Neural cell (in vitro differentiated cells): ENCODE measurements around the gene TRAF2. TPM values are rescaled to one million over a fixed set of nuclear protein-coding genes. Genes with fewer than 3 reads are reported as not detected.

Experiments
- H2AFZ ChIP-seq: fragments of 200-600, 300-800 bp; sonication (generic), shearing (Covaris generic); 2 replicates; pipeline ENCODE4 v1.6.0; 2014; ENCODE audit warnings: low read depth, mild to moderate bottlenecking, antibody characterized with exemption, low read length, moderate library complexity
- H3F3A ChIP-seq: fragments of 200-600 bp; shearing (Covaris generic); 2 replicates; pipeline ENCODE4 v1.6.1; 2016; ENCODE audit warnings: mild to moderate bottlenecking, moderate library complexity, mixed read lengths, antibody characterized with exemption, low read length; ENCODE audit not compliant: insufficient read depth, poor library complexity, severe bottlenecking
- H3K27ac ChIP-seq: fragments of 200-600, 300-800 bp; sonication (generic), shearing (Covaris generic); 2 replicates; pipeline ENCODE4 v1.5.1; 2014; ENCODE audit warnings: mild to moderate bottlenecking, low read length, moderate library complexity
- H3K27me3 ChIP-seq: fragments of 300-800, 200-600 bp; sonication (generic), shearing (Covaris generic); 2 replicates; pipeline ENCODE4 v1.6.0; 2014; ENCODE audit warnings: mild to moderate bottlenecking, low read depth, low read length, moderate library complexity; ENCODE audit not compliant: insufficient read depth
- H3K36me3 ChIP-seq: fragments of 300-800, 200-600 bp; sonication (generic), shearing (Covaris generic); 2 replicates; pipeline ENCODE4 v1.5.1; 2014; ENCODE audit warnings: mild to moderate bottlenecking, antibody characterized with exemption, low read length, moderate library complexity; ENCODE audit not compliant: insufficient read depth
- H3K4me2 ChIP-seq: fragments of 300-800, 200-600 bp; sonication (generic), shearing (Covaris generic); 2 replicates; pipeline ENCODE4 v1.6.0; 2014; ENCODE audit warnings: mild to moderate bottlenecking, low read length
- H3K4me3 ChIP-seq: fragments of 300-800, 200-600 bp; sonication (generic), shearing (Covaris generic); 2 replicates; pipeline ENCODE4 v1.5.1; 2014; ENCODE audit warnings: mild to moderate bottlenecking, low read length, moderate library complexity
- H3K79me2 ChIP-seq: fragments of 200-600 bp; shearing (Covaris generic); replicated peaks from 2 replicates; pipeline ENCODE4 v1.6.0; 2014; ENCODE audit warnings: mild to moderate bottlenecking, low read length, moderate library complexity; ENCODE audit not compliant: insufficient read depth
- H3K9ac ChIP-seq: fragments of 300-800, 200-600 bp; sonication (generic), shearing (Covaris generic); 2 replicates; pipeline ENCODE4 v1.6.1; 2016; ENCODE audit warnings: mild to moderate bottlenecking, low read length, mixed read lengths
- H3K9me2 ChIP-seq: fragments of 200-600 bp; shearing (Covaris generic); 2 replicates; pipeline ENCODE4 v1.6.1; 2016; ENCODE audit warnings: mild to moderate bottlenecking, low read length, mixed read lengths; ENCODE audit not compliant: insufficient read depth
- H3K9me3 ChIP-seq: fragments of 200-600, 300-800 bp; sonication (generic), shearing (Covaris generic); 2 replicates; pipeline ENCODE4 v1.6.1; 2016; ENCODE audit warnings: mild to moderate bottlenecking, mixed run types, low read length, moderate library complexity, mixed read lengths
- H4K20me1 ChIP-seq: fragments of 200-600 bp; shearing (Covaris generic); 2 replicates; pipeline ENCODE4 v1.6.1; 2016; ENCODE audit warnings: mild to moderate bottlenecking, mixed run types; ENCODE audit not compliant: insufficient read depth
- EP300 ChIP-seq: fragments of 450-650 bp; conservative IDR thresholded peaks from 2 replicates; pipeline ENCODE4 v1.6.1; 2014; ENCODE audit warnings: antibody characterized with exemption, mild to moderate bottlenecking, moderate library complexity; ENCODE audit not compliant: poor library complexity, severe bottlenecking
- EZH2 ChIP-seq: fragments of 200-600, 300-800 bp; shearing (Covaris generic), sonication (generic); IDR thresholded peaks from 2 replicates; pipeline ENCODE4 v1.6.1; 2014; ENCODE audit warnings: antibody characterized with exemption, low read length, borderline replicate concordance, mild to moderate bottlenecking; ENCODE audit not compliant: insufficient read depth, poor library complexity, severe bottlenecking
- MXI1 ChIP-seq: fragments of 450-650 bp; conservative IDR thresholded peaks from 2 replicates; pipeline ENCODE4 v1.6.1; 2014; ENCODE audit warnings: antibody characterized with exemption, mild to moderate bottlenecking; ENCODE audit not compliant: poor library complexity, severe bottlenecking
- POLR2AphosphoS5 ChIP-seq: IDR thresholded peaks from 2 replicates; pipeline ENCODE4 v1.6.1; 2012
- RAD21 ChIP-seq: fragments of 450-650 bp; conservative IDR thresholded peaks from 2 replicates; pipeline ENCODE4 v1.6.1; 2014; ENCODE audit warnings: antibody characterized with exemption, mild to moderate bottlenecking, moderate library complexity
- SMC3 ChIP-seq: fragments of 450-650 bp; conservative IDR thresholded peaks from 2 replicates; pipeline ENCODE4 v1.6.1; 2014; ENCODE audit warnings: antibody characterized with exemption, mild to moderate bottlenecking, moderate library complexity; ENCODE audit not compliant: poor library complexity
- TAF1 ChIP-seq: IDR thresholded peaks from 2 replicates; pipeline ENCODE4 v1.6.1; 2012; ENCODE audit warnings: low read depth
- polyA plus RNA-seq: library from polyadenylated mRNA; depleted of rRNA; stranded (reverse); fragments of >200 nt; gene quantifications from 2 replicates; pipeline ENCODE4 v1.2.3, GENCODE V29; 2014
- TF ChIP-seq, protein P1 (sequence below): IDR thresholded peaks from 2 replicates; pipeline ENCODE4 v1.6.1; 2012; ENCODE audit warnings: borderline replicate concordance
- TF ChIP-seq, protein P2 (sequence below): fragments of 450-650 bp; IDR thresholded peaks from 2 replicates; pipeline ENCODE4 v1.5.1; 2014; ENCODE audit warnings: antibody characterized with exemption, mild to moderate bottlenecking, moderate library complexity; ENCODE audit not compliant: poor library complexity, severe bottlenecking

TRAF2 gene
- polyA plus RNA-seq, 1 donor from 2014 or later, result 14.6 TPM

DNA sequence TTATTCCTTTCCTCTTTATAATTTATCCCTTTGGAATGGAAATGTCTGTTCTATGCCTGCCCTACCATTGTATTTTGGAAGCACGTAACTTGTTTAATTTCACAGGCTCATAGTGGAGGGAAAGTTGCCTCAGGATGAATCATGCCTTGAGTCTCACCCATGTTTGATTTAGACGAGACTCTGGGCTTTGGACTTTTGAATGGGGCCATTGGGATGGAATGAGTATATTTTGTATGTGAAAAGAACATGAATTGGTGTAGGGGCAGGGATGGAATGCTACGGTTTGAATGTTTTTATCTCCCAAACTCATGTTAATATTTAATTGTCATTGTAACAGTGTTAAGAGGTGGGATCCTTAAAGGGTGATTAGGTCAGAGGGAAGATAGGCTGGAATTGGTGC is 48.0 kb downstream of the TRAF2 start:
- Histone ChIP-seq H3K27ac (no peak overlapping the region), H3F3A (no peaks in the 10 kb centered on the region), H3K9me3 (no peaks in the 10 kb centered on the region), H3K36me3 (no peaks in the 10 kb centered on the region), H3K4me2 (no peak overlapping the region), H3K9ac (no peak overlapping the region), H3K79me2 (no peaks in the 10 kb centered on the region), H3K9me2 (no peaks in the 10 kb centered on the region), H3K4me3 (no peak overlapping the region), H2AFZ (no peak overlapping the region), H3K27me3 (no peaks in the 10 kb centered on the region), H4K20me1 (no peaks in the 10 kb centered on the region)
- TF ChIP-seq RAD21 (no peak), EP300 (no peak), MXI1 (no peak), TAF1 (no peak), POLR2AphosphoS5 (no peak), EZH2 (no peak), SMC3 (no peak)
- TF ChIP-seq, protein P1, sequence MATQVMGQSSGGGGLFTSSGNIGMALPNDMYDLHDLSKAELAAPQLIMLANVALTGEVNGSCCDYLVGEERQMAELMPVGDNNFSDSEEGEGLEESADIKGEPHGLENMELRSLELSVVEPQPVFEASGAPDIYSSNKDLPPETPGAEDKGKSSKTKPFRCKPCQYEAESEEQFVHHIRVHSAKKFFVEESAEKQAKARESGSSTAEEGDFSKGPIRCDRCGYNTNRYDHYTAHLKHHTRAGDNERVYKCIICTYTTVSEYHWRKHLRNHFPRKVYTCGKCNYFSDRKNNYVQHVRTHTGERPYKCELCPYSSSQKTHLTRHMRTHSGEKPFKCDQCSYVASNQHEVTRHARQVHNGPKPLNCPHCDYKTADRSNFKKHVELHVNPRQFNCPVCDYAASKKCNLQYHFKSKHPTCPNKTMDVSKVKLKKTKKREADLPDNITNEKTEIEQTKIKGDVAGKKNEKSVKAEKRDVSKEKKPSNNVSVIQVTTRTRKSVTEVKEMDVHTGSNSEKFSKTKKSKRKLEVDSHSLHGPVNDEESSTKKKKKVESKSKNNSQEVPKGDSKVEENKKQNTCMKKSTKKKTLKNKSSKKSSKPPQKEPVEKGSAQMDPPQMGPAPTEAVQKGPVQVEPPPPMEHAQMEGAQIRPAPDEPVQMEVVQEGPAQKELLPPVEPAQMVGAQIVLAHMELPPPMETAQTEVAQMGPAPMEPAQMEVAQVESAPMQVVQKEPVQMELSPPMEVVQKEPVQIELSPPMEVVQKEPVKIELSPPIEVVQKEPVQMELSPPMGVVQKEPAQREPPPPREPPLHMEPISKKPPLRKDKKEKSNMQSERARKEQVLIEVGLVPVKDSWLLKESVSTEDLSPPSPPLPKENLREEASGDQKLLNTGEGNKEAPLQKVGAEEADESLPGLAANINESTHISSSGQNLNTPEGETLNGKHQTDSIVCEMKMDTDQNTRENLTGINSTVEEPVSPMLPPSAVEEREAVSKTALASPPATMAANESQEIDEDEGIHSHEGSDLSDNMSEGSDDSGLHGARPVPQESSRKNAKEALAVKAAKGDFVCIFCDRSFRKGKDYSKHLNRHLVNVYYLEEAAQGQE, result no peak
- TF ChIP-seq, protein P2, sequence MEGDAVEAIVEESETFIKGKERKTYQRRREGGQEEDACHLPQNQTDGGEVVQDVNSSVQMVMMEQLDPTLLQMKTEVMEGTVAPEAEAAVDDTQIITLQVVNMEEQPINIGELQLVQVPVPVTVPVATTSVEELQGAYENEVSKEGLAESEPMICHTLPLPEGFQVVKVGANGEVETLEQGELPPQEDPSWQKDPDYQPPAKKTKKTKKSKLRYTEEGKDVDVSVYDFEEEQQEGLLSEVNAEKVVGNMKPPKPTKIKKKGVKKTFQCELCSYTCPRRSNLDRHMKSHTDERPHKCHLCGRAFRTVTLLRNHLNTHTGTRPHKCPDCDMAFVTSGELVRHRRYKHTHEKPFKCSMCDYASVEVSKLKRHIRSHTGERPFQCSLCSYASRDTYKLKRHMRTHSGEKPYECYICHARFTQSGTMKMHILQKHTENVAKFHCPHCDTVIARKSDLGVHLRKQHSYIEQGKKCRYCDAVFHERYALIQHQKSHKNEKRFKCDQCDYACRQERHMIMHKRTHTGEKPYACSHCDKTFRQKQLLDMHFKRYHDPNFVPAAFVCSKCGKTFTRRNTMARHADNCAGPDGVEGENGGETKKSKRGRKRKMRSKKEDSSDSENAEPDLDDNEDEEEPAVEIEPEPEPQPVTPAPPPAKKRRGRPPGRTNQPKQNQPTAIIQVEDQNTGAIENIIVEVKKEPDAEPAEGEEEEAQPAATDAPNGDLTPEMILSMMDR, result no peak

DNA sequence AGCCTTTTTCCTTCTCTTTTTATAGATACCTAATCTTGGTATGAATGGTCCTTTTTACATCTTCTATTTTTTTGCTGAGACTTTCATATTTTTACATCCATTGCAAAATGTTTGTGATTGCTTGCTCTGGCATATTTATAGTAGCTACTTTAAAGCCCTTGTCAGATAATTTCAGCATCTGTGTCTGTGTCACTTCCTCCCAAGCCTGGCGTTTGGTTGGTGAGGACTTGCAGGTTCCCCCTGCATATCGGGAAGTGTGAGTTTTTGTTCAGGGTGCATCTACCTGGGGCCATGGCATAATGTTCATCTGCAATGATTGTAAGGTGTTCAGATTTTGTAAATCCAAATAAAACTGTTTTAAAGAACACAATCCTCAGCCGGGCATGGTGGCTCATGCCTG is 49.3 kb downstream of the TRAF2 start:
- Histone ChIP-seq H3K79me2 (no peaks in the 10 kb centered on the region), H3K27me3 (no peaks in the 10 kb centered on the region), H2AFZ (no peak overlapping the region), H3K9ac (no peak overlapping the region), H3K9me3 (no peaks in the 10 kb centered on the region), H3K27ac (no peak overlapping the region), H3K36me3 (peaks cover 3% of the 10 kb centered on the region), H3K9me2 (no peaks in the 10 kb centered on the region), H3K4me2 (no peak overlapping the region), H3F3A (no peaks in the 10 kb centered on the region), H4K20me1 (no peaks in the 10 kb centered on the region), H3K4me3 (no peak overlapping the region)
- TF ChIP-seq EP300 (no peak), TAF1 (no peak), EZH2 (no peak), POLR2AphosphoS5 (no peak), SMC3 (no peak), RAD21 (no peak)
- TF ChIP-seq, protein P2, result no peak
- TF ChIP-seq, protein P1, result no peak
